H9 (cell line): ENCODE measurements around the gene GLP2R. TPM values are rescaled to one million over a fixed set of nuclear protein-coding genes. Genes with fewer than 3 reads are reported as not detected.
A peak's percentile ranks its signal among the peaks of the same experiment; 100 is the strongest.

Experiments
- DNase-seq: peaks from one replicate; pipeline ENCODE4 v3.0.0-alpha.2; 2017
- H2AFZ ChIP-seq: one replicate; pipeline ENCODE4 v1.6.1; 2013; ENCODE audit warnings: mild to moderate bottlenecking, low read length, control low read depth, moderate library complexity
- H2AK5ac ChIP-seq: 2 replicates; pipeline ENCODE4 v1.6.1; 2013; ENCODE audit warnings: low read length, control low read depth, mixed read lengths; ENCODE audit not compliant: insufficient read length
- H2BK120ac ChIP-seq: one replicate; pipeline ENCODE4 v1.6.1; 2013; ENCODE audit warnings: low read depth, mild to moderate bottlenecking, low read length, control low read depth, inconsistent platforms; ENCODE audit not compliant: poor library complexity, severe bottlenecking
- H2BK12ac ChIP-seq: 2 replicates; pipeline ENCODE4 v1.6.1; 2013; ENCODE audit warnings: low read length, control low read depth, mixed read lengths, low read depth; ENCODE audit not compliant: insufficient read length
- H2BK15ac ChIP-seq: 2 replicates; pipeline ENCODE4 v1.6.1; 2013; ENCODE audit warnings: low read depth, low read length, control low read depth
- H2BK20ac ChIP-seq: one replicate; pipeline ENCODE4 v1.6.1; 2013; ENCODE audit warnings: low read depth, mild to moderate bottlenecking, low read length, control low read depth, inconsistent platforms; ENCODE audit not compliant: poor library complexity, severe bottlenecking
- H2BK5ac ChIP-seq: 2 replicates; pipeline ENCODE4 v1.6.1; 2013; ENCODE audit warnings: low read length, control low read depth, mixed read lengths; ENCODE audit not compliant: insufficient read length
- H3K14ac ChIP-seq: 2 replicates; pipeline ENCODE4 v1.6.1; 2013; ENCODE audit warnings: low read length, control low read depth; ENCODE audit not compliant: insufficient read depth
- H3K18ac ChIP-seq: 2 replicates; pipeline ENCODE4 v1.6.1; 2013; ENCODE audit warnings: low read depth, mild to moderate bottlenecking, mixed read lengths, low read length, control low read depth; ENCODE audit not compliant: insufficient read length
- H3K23ac ChIP-seq: 2 replicates; pipeline ENCODE4 v1.6.1; 2013; ENCODE audit warnings: low read length, control low read depth, mixed read lengths, low read depth; ENCODE audit not compliant: insufficient read length
- H3K23me2 ChIP-seq: 2 replicates; pipeline ENCODE4 v1.6.1; 2013; ENCODE audit warnings: low read depth, mild to moderate bottlenecking, mixed read lengths, low read length, control low read depth; ENCODE audit not compliant: insufficient read length, poor library complexity, severe bottlenecking
- H3K27ac ChIP-seq: 2 replicates; pipeline ENCODE4 v1.5.1; 2013; ENCODE audit warnings: low read length, control low read depth, mixed read lengths, low read depth; ENCODE audit not compliant: insufficient read length
- H3K27me3 ChIP-seq: 2 replicates; pipeline ENCODE4 v1.6.1; 2013; ENCODE audit warnings: low read length, control low read depth, inconsistent platforms; ENCODE audit not compliant: insufficient read depth
- H3K4ac ChIP-seq: 2 replicates; pipeline ENCODE4 v1.6.1; 2013; ENCODE audit warnings: low read depth, mild to moderate bottlenecking, control low read depth, inconsistent platforms, low read length, moderate library complexity
- H3K4me1 ChIP-seq: 2 replicates; pipeline ENCODE4 v1.6.1; 2013; ENCODE audit warnings: low read length, control low read depth, inconsistent platforms; ENCODE audit not compliant: insufficient read depth
- H3K4me2 ChIP-seq: 2 replicates; pipeline ENCODE4 v1.6.1; 2013; ENCODE audit warnings: low read length, control low read depth, mixed read lengths; ENCODE audit not compliant: insufficient read length, insufficient read depth
- H3K56ac ChIP-seq: 2 replicates; pipeline ENCODE4 v1.6.1; 2013; ENCODE audit warnings: low read depth, mild to moderate bottlenecking, mixed read lengths, low read length, control low read depth; ENCODE audit not compliant: insufficient read length
- H3K79me1 ChIP-seq: 2 replicates; pipeline ENCODE4 v1.6.1; 2013; ENCODE audit warnings: low read depth, mild to moderate bottlenecking, moderate library complexity, low read length, control low read depth, inconsistent platforms; ENCODE audit not compliant: insufficient read depth, poor library complexity, severe bottlenecking
- H3K79me2 ChIP-seq: 2 replicates; pipeline ENCODE4 v1.6.1; 2013; ENCODE audit warnings: low read length, control low read depth, inconsistent platforms; ENCODE audit not compliant: insufficient read depth
- H3K9ac ChIP-seq: 2 replicates; pipeline ENCODE4 v1.6.1; 2013; ENCODE audit warnings: low read length, control low read depth, mixed read lengths; ENCODE audit not compliant: insufficient read length; ENCODE audit errors: extremely low read depth
- H3K9me3 ChIP-seq: one replicate; pipeline ENCODE4 v1.6.1; 2013; ENCODE audit warnings: low read depth, low read length, inconsistent platforms; ENCODE audit not compliant: control insufficient read depth
- H3T11ph ChIP-seq: one replicate; pipeline ENCODE4 v1.6.1; 2013; ENCODE audit warnings: mild to moderate bottlenecking, low read length, control low read depth, inconsistent platforms
- H4K20me1 ChIP-seq: one replicate; pipeline ENCODE4 v1.6.1; 2013; ENCODE audit not compliant: control insufficient read depth, insufficient read length, insufficient read depth
- H4K5ac ChIP-seq: 2 replicates; pipeline ENCODE4 v1.6.1; 2013; ENCODE audit warnings: low read depth, mild to moderate bottlenecking, mixed read lengths, low read length, control low read depth; ENCODE audit not compliant: insufficient read length
- H4K8ac ChIP-seq: replicated peaks from 2 replicates; pipeline ENCODE4 v1.6.1; 2013; ENCODE audit warnings: low read length, control low read depth, mixed read lengths, low read depth; ENCODE audit not compliant: insufficient read length
- H4K91ac ChIP-seq: 2 replicates; pipeline ENCODE4 v1.6.1; 2013; ENCODE audit warnings: low read depth, mild to moderate bottlenecking, moderate library complexity, mixed read lengths, low read length, control low read depth; ENCODE audit not compliant: insufficient read length
- H3K27ac Mint-ChIP-seq, 3 experiments: 2 replicates in 2 of 3; 3 replicates in 1 of 3; pipeline ENCODE4 v1.8.0; 2020 to 2021; ENCODE audit warnings: mixed read lengths in 3 of 3, mild to moderate bottlenecking in 1 of 3, moderate library complexity in 1 of 3
- H3K27me3 Mint-ChIP-seq: 2 replicates; pipeline ENCODE4 v1.8.0; 2021; ENCODE audit warnings: low read depth, mild to moderate bottlenecking, moderate library complexity, mixed read lengths
- H3K36me3 Mint-ChIP-seq, 3 experiments: 2 replicates in 2 of 3; 3 replicates in 1 of 3; pipeline ENCODE4 v1.8.0; 2020 to 2021; ENCODE audit warnings: low read depth in 3 of 3, mixed read lengths in 3 of 3; ENCODE audit not compliant: insufficient read depth in 1 of 3
- H3K4me1 Mint-ChIP-seq, 2 experiments: 2 replicates each; pipeline ENCODE4 v1.8.0; 2020; ENCODE audit warnings: mixed read lengths in 2 of 2
- H3K4me3 Mint-ChIP-seq, 2 experiments: 2 replicates in 1 of 2; 3 replicates in 1 of 2; pipeline ENCODE4 v1.8.0; 2020 to 2021; ENCODE audit warnings: mild to moderate bottlenecking in 2 of 2, mixed read lengths in 2 of 2, moderate library complexity in 1 of 2
- H3K9me3 Mint-ChIP-seq, 2 experiments: 2 replicates in 1 of 2; 3 replicates in 1 of 2; pipeline ENCODE4 v1.8.0; 2020; ENCODE audit warnings: mild to moderate bottlenecking in 2 of 2, mixed read lengths in 2 of 2, moderate library complexity in 1 of 2
- WGBS: extraction: QIAGEN DNeasy Blood & Tissue Kit; methylation state at CpG from one replicate; pipeline ENCODE4 v1.1.7; 2013; ENCODE audit warnings: missing lambda C conversion rate, low lambda C conversion rate, mixed read lengths; ENCODE audit not compliant: insufficient read length; ENCODE audit errors: extremely low coverage; 5-methylcytosine and 5-hydroxymethylcytosine counted together
- total RNA-seq: library from RNA; stranded (reverse); gene quantifications from 2 replicates; pipeline ENCODE4 v1.2.1, GENCODE V29; 2021
- TF ChIP-seq, protein P1 (sequence below): fragments of 200-600 bp; sonication (generic); conservative IDR thresholded peaks from 3 replicates; pipeline ENCODE4 v1.8.0; 2021; ENCODE audit warnings: antibody characterized with exemption, mild to moderate bottlenecking

GLP2R gene
- total RNA-seq, 1 experiment from 2014 or later: not detected

DNA sequence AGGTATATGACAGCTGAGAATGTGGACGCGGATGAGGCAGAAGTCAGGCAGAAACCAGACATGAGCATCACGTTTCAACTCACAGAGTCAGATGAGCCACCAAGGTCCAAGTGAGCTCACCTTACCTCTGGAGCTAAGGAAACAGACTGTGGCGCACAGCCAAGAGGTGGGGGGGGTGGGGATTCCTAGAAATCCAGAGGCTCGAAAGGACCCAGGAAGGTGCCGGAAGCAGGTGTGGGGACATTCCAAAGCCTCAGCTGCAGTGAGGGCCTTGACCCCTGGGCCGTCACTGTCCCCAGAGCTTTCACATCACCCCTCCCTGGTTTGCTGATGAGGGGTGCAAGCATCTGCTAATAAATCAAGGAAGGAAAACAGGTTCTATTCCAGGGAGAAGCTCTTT lies 108.6 kb downstream of the GLP2R start:
- Histone ChIP-seq H4K20me1 (no peaks in the 10 kb centered on the region), H3K79me1 (no peaks in the 10 kb centered on the region), H3K27ac (no peak overlapping the region), H2AK5ac (no peak overlapping the region), H3K14ac (no peak overlapping the region), H2BK120ac (no peak overlapping the region), H2BK15ac (no peak overlapping the region), H3K56ac (no peak overlapping the region), H3K27me3 (no peaks in the 10 kb centered on the region), H2AFZ (no peak overlapping the region), H4K5ac (no peak overlapping the region), H2BK20ac (no peak overlapping the region), H2BK12ac (no peak overlapping the region), H4K8ac (no peak overlapping the region), H3T11ph (no peak overlapping the region), H4K91ac (no peak overlapping the region), H3K79me2 (no peaks in the 10 kb centered on the region), H3K9me3 (no peaks in the 10 kb centered on the region), H3K23me2 (no peaks in the 10 kb centered on the region), H3K4ac (no peak overlapping the region), H2BK5ac (no peak overlapping the region), H3K23ac (no peak overlapping the region), H3K18ac (no peak overlapping the region), H3K4me2 (no peak overlapping the region), H3K4me1 (no peaks in the 10 kb centered on the region), H3K9ac (no peak overlapping the region)
- WGBS: no CpG with 5 or more reads among the region's 7 CpGs
- no peak overlapping the region for H3K4me3 Mint-ChIP-seq
- H3K27me3 Mint-ChIP-seq: no peaks in the 10 kb centered on the region; the same call in 1 of the 2 replicates
- peaks cover 12 to 16% of the 10 kb centered on the region in 2 experiments for H3K4me1 Mint-ChIP-seq
- no peak for DNase-seq
- H3K9me3 Mint-ChIP-seq: peaks cover 2 to 4% of the 10 kb centered on the region in 2 experiments; a peak in 3 of 5 replicates
- peaks cover 0 to 9% (median 0%) of the 10 kb centered on the region in 3 experiments; a peak in 2 of 7 replicates for H3K36me3 Mint-ChIP-seq
- peak overlapping the region in 1 of 3 experiments; percentile 87; a peak in 1 of 7 replicates for H3K27ac Mint-ChIP-seq
- TF ChIP-seq, protein P1, sequence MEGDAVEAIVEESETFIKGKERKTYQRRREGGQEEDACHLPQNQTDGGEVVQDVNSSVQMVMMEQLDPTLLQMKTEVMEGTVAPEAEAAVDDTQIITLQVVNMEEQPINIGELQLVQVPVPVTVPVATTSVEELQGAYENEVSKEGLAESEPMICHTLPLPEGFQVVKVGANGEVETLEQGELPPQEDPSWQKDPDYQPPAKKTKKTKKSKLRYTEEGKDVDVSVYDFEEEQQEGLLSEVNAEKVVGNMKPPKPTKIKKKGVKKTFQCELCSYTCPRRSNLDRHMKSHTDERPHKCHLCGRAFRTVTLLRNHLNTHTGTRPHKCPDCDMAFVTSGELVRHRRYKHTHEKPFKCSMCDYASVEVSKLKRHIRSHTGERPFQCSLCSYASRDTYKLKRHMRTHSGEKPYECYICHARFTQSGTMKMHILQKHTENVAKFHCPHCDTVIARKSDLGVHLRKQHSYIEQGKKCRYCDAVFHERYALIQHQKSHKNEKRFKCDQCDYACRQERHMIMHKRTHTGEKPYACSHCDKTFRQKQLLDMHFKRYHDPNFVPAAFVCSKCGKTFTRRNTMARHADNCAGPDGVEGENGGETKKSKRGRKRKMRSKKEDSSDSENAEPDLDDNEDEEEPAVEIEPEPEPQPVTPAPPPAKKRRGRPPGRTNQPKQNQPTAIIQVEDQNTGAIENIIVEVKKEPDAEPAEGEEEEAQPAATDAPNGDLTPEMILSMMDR: no peak
